ENCODE results near the gene PDAP1. TPM values are rescaled to one million over a fixed set of nuclear protein-coding genes. Genes with fewer than 3 reads are reported as not detected.

Gene PDAP1
- total and polyA plus RNA-seq, 9 donors: 64.8 to 155 (median 138) TPM

DNA sequence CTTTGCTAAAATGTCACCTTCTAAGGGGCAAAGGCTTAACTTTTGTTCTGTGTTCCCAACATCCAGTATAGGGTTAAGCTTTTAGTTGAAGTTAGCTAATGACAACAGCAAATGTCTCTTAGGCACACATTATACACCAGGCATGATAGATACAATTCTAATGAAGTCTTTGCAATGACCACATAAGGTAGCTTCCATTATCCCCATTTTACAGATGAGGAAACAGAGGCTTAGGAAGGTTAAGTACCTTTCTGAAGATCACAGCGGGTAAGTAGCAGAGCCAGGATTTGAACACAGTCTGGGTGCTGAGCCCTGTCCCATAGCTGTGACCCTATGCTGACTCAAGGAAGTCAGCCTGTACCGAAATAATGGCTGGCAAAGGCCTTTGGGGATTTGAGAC is 2.2 kb upstream of the PDAP1 start:
- 100% methylated on average over 1 of the region's 2 CpGs for WGBS (ENCODE audit: insufficient coverage)
- no peak for DNase-seq
- Histone ChIP-seq H3K27ac (ENCODE audit: low read length) (no peak overlapping the region), H3K27me3 (ENCODE audit: control insufficient read depth, insufficient read depth, low read length) (no peaks in the 10 kb centered on the region), H3K4me3 (ENCODE audit: low read length) (no peak overlapping the region), H3K4me1 (ENCODE audit: control insufficient read depth, insufficient read depth, low read length) (peaks cover 21% of the 10 kb centered on the region), H3K9me3 (replicated peaks; ENCODE audit: control insufficient read depth, low read depth, low read length) (no peaks in the 10 kb centered on the region), H3K36me3 (ENCODE audit: control insufficient read depth, insufficient read depth, low read length) (peaks cover 34% of the 10 kb centered on the region)

- Histone ChIP-seq H3K9me3 (replicated peaks; ENCODE audit: control insufficient read depth, low read depth, low read length) (no peaks in the 10 kb centered on the region), H3K27me3 (ENCODE audit: control insufficient read depth, insufficient read depth, low read length) (no peaks in the 10 kb centered on the region), H3K36me3 (ENCODE audit: control insufficient read depth, insufficient read depth, low read length) (peaks cover 32% of the 10 kb centered on the region), H3K27ac (ENCODE audit: low read length) (peak overlapping the region; percentile 97), H3K4me3 (ENCODE audit: low read length) (peak overlapping the region; percentile 86), H3K4me1 (ENCODE audit: control insufficient read depth, insufficient read depth, low read length) (peaks cover 21% of the 10 kb centered on the region)
- no CpG with 5 or more reads among the region's 3 CpGs for WGBS (ENCODE audit: insufficient coverage)
- DNase-seq: no peak
These were observed 1.4 kb upstream of the PDAP1 start for GRCh38 chr7:99409806-99410205.

DNA sequence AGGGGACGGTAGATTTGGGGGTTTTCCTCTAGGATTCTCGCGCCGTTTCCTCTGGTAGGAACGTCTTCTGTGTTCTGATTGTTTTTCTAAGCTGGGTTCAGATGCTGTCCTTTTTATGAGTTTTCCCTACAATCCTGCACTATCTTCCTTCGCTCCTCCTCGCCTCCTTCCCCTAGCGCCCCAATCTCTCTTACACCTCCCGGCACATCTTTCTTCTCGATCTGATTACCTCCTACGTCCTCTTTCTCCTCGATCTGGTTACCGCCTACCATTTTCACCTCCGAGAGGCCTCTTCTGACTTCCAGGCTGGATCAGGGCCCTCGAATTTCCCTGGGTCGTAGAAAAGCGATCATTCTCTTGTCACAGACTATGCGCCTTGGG is 785 bp upstream of the PDAP1 start:
- no peaks in the 10 kb centered on the region for H3K9me3 ChIP-seq (replicated peaks; ENCODE audit: control insufficient read depth, low read depth, low read length)
- H3K27ac ChIP-seq (ENCODE audit: low read length): peak overlapping the region; percentile 97
- H3K4me3 ChIP-seq (ENCODE audit: low read length): peak overlapping the region; percentile 86
- peaks cover 23% of the 10 kb centered on the region for H3K4me1 ChIP-seq (ENCODE audit: control insufficient read depth, insufficient read depth, low read length)
- peaks cover 32% of the 10 kb centered on the region for H3K36me3 ChIP-seq (ENCODE audit: control insufficient read depth, insufficient read depth, low read length)
- 0% methylated on average over 14 of the region's 18 CpGs for WGBS (ENCODE audit: insufficient coverage)
- no peak for DNase-seq
- no peaks in the 10 kb centered on the region for H3K27me3 ChIP-seq (ENCODE audit: control insufficient read depth, insufficient read depth, low read length)

DNA sequence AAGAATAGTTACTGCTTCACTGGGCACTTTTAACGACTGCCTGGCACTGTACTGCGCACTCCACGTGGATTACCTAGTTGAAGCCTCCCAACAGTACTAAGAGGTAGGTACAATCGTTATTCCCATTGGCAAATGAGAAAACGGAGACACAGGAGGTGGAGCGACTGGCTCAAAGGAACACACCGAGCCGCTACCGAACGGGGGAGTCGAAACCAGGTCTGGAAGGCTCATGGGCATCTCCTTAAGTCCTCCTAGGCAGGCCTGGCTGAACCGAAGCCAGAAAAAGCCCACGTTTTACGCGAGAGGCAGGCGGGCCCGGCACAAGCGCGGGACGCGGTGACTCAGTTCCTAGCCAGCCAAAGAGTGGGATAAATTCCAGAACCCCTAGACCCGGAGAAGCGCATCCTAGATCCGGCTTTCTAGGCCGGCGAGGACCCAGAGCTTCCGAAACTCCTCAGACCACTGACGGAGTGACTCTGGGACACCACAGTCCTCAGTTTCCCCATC is 472 bp downstream of the PDAP1 start:
- Histone ChIP-seq H3K4me1 (ENCODE audit: control insufficient read depth, insufficient read depth, low read length) (peaks cover 23% of the 10 kb centered on the region), H3K4me3 (ENCODE audit: low read length) (peak overlapping the region; percentile 86), H3K9me3 (replicated peaks; ENCODE audit: control insufficient read depth, low read depth, low read length) (no peaks in the 10 kb centered on the region), H3K27me3 (ENCODE audit: control insufficient read depth, insufficient read depth, low read length) (no peaks in the 10 kb centered on the region), H3K36me3 (ENCODE audit: control insufficient read depth, insufficient read depth, low read length) (peaks cover 36% of the 10 kb centered on the region), H3K27ac (ENCODE audit: low read length) (peak overlapping the region; percentile 97)
- DNase-seq: peak; percentile 72
- 0% methylated on average over 28 of the region's 28 CpGs for WGBS (ENCODE audit: insufficient coverage)

GRCh38 chr7:99406557-99406956 is 1.8 kb downstream of the PDAP1 start:
- H3K27ac ChIP-seq (ENCODE audit: low read length): no peak overlapping the region
- H3K4me3 ChIP-seq (ENCODE audit: low read length): no peak overlapping the region
- H3K36me3 ChIP-seq (ENCODE audit: control insufficient read depth, insufficient read depth, low read length): peaks cover 38% of the 10 kb centered on the region
- peaks cover 23% of the 10 kb centered on the region for H3K4me1 ChIP-seq (ENCODE audit: control insufficient read depth, insufficient read depth, low read length)
- DNase-seq: no peak
- H3K9me3 ChIP-seq (replicated peaks; ENCODE audit: control insufficient read depth, low read depth, low read length): no peaks in the 10 kb centered on the region
- no CpG with 5 or more reads among the region's 1 CpG for WGBS (ENCODE audit: insufficient coverage)
- no peaks in the 10 kb centered on the region for H3K27me3 ChIP-seq (ENCODE audit: control insufficient read depth, insufficient read depth, low read length)

GRCh38 chr7:99404977-99405320 is 3.4 kb downstream of the PDAP1 start:
- Histone ChIP-seq H3K27me3 (ENCODE audit: control insufficient read depth, insufficient read depth, low read length) (no peaks in the 10 kb centered on the region), H3K4me1 (ENCODE audit: control insufficient read depth, insufficient read depth, low read length) (peaks cover 21% of the 10 kb centered on the region), H3K36me3 (ENCODE audit: control insufficient read depth, insufficient read depth, low read length) (peaks cover 44% of the 10 kb centered on the region), H3K27ac (ENCODE audit: low read length) (no peak overlapping the region), H3K9me3 (replicated peaks; ENCODE audit: control insufficient read depth, low read depth, low read length) (no peaks in the 10 kb centered on the region), H3K4me3 (ENCODE audit: low read length) (no peak overlapping the region)
- 88% methylated on average over 10 of the region's 10 CpGs for WGBS (ENCODE audit: insufficient coverage)
- DNase-seq: no peak

DNA sequence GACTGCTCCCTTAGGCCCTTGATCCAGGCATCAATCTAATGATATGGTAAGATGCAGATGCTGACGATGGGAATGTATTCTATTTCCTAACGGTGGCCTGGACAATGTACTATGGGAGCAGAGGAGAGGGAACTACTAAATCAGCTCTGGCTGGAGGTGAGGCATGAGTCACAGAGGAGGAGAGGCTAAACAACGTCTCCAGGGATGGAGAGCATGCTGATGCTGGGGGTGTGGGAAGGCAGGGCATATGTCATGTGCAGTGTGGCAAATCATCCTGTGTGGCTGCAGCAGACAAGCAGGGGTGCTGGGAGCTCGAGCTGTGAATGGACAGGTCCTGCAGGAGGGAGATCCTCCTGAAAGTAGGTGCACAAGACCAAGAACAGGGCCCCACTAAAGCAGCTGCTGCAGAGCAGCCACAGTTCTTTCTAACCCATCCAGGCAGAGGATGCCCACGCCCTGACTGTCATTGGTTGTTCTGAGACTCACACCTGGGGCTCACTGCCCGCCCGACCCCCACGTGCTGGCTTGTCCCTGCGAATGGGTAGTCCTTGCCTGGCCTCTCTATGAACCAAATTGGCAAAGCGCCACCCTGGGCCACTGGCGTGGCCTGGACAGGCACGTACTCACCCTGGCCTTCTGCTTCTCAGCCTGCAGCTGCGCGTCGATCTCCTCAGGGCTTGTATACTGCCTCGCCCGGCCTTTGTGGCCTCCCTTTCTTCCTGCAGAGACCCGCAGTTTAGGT is 4.0 kb downstream of the PDAP1 start:
- Histone ChIP-seq H3K4me1 (ENCODE audit: control insufficient read depth, insufficient read depth, low read length) (peaks cover 16% of the 10 kb centered on the region), H3K4me3 (ENCODE audit: low read length) (no peak overlapping the region), H3K36me3 (ENCODE audit: control insufficient read depth, insufficient read depth, low read length) (peaks cover 49% of the 10 kb centered on the region), H3K27ac (ENCODE audit: low read length) (no peak overlapping the region), H3K9me3 (replicated peaks; ENCODE audit: control insufficient read depth, low read depth, low read length) (no peaks in the 10 kb centered on the region), H3K27me3 (ENCODE audit: control insufficient read depth, insufficient read depth, low read length) (no peaks in the 10 kb centered on the region)
- 77% methylated on average over 18 of the region's 18 CpGs for WGBS (ENCODE audit: insufficient coverage)
- no peak for DNase-seq

DNA sequence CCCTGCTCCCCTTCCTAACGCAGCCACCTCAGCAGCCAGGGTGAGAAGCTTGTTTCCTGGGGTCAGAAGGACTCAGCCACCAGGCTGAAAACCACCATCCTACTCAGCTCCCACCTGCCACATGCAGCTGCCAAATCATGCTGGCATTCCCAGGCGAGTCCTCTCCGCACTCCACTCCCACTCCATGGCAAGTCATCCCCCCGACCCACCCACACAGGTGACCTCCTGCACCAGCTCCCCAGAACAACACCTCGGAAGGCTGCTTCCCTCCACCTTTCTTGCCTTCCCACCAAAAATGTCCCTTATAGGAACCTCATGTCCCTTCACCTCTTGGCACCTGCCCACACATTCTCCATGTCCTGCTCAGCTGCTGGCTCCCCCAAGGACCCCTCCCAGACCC is 4.6 kb downstream of the PDAP1 start:
- Histone ChIP-seq H3K4me3 (ENCODE audit: low read length) (no peak overlapping the region), H3K27me3 (ENCODE audit: control insufficient read depth, insufficient read depth, low read length) (no peaks in the 10 kb centered on the region), H3K9me3 (replicated peaks; ENCODE audit: control insufficient read depth, low read depth, low read length) (no peaks in the 10 kb centered on the region), H3K36me3 (ENCODE audit: control insufficient read depth, insufficient read depth, low read length) (peaks cover 55% of the 10 kb centered on the region), H3K4me1 (ENCODE audit: control insufficient read depth, insufficient read depth, low read length) (peaks cover 15% of the 10 kb centered on the region), H3K27ac (ENCODE audit: low read length) (no peak overlapping the region)
- DNase-seq: no peak
- 87% methylated on average over 5 of the region's 5 CpGs for WGBS (ENCODE audit: insufficient coverage)

DNA sequence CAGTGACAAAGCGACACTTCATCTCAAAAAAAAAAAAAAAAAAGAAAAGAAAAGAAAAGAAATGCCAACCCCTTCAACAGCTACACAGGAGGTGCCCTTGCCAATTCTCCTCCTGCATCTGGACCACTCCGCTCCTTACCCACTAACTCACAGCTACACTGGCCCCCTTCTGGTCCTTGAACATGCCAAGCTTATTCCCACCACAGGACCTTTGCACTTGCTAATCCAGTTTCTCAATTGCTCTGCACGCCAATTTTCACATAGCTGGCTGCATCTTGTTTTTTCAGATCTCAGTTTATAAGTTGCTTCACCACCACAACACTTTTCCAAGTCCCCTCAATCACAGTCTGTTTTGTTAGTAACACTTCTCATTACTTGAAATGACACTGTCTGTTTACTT is 5.5 kb downstream of the PDAP1 start:
- WGBS (ENCODE audit: insufficient coverage): 93% methylated on average over 2 of the region's 3 CpGs
- no peak for DNase-seq

DNA sequence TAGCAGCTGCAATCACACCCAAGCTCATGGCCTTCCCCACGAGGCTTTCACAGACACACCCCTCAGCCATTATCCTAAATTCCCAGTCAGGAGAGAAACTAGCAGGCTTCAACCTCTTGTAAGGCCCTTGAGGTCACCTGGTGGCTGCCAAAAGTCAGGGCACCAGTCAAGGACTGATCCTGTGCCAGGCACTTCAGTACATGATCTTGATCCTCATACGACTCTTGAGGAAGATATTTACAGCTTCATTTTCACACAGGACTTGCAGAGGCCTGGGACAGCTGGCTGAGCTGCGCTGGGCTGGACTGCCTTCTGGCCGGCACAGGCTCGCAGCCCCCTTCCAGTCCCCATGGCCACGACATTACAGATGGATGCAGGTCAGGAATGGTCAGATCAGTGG is 8.8 kb downstream of the PDAP1 start:
- H3K36me3 ChIP-seq (ENCODE audit: control insufficient read depth, insufficient read depth, low read length): peaks cover 81% of the 10 kb centered on the region
- H3K4me1 ChIP-seq (ENCODE audit: control insufficient read depth, insufficient read depth, low read length): peaks cover 2% of the 10 kb centered on the region
- no peak overlapping the region for H3K4me3 ChIP-seq (ENCODE audit: low read length)
- no peak overlapping the region for H3K27ac ChIP-seq (ENCODE audit: low read length)
- no peak for DNase-seq
- no peaks in the 10 kb centered on the region for H3K9me3 ChIP-seq (replicated peaks; ENCODE audit: control insufficient read depth, low read depth, low read length)
- H3K27me3 ChIP-seq (ENCODE audit: control insufficient read depth, insufficient read depth, low read length): no peaks in the 10 kb centered on the region
- WGBS (ENCODE audit: insufficient coverage): 69% methylated on average over 4 of the region's 6 CpGs

More for the DNA sequence above, 5.5 kb downstream of the PDAP1 start:
- peaks cover 64% of the 10 kb centered on the region for H3K36me3 ChIP-seq (ENCODE audit: control insufficient read depth, insufficient read depth, low read length)
- H3K4me3 ChIP-seq (ENCODE audit: low read length): no peak overlapping the region
- H3K9me3 ChIP-seq (replicated peaks; ENCODE audit: control insufficient read depth, low read depth, low read length): no peaks in the 10 kb centered on the region
- H3K27me3 ChIP-seq (ENCODE audit: control insufficient read depth, insufficient read depth, low read length): no peaks in the 10 kb centered on the region
- no peak overlapping the region for H3K27ac ChIP-seq (ENCODE audit: low read length)
- peaks cover 15% of the 10 kb centered on the region for H3K4me1 ChIP-seq (ENCODE audit: control insufficient read depth, insufficient read depth, low read length)

Data from muscle of leg (tissue), 11 donors.